GM18868 (cell line): Measurements from ENCODE around the gene RALGAPA1.

Experiments
- ATAC-seq: cut with Tn5 transposase; IDR thresholded peaks from one replicate; pipeline ENCODE4 v1.9.1; 2021; ENCODE audit warnings: mild to moderate bottlenecking, moderate library complexity; ENCODE audit not compliant: unreplicated experiment

The RALGAPA1 gene

GRCh38 chr14:35551081-35551480 lies 258.0 kb downstream of the RALGAPA1 start:
- ATAC-seq, result no peak

GRCh38 chr14:35549551-35549950 lies 259.5 kb downstream of the RALGAPA1 start:
- ATAC-seq, result no peak

GRCh38 chr14:35543006-35543405 lies 266.1 kb downstream of the RALGAPA1 start:
- no peak for ATAC-seq

- peak; percentile 44 for ATAC-seq
Observed at GRCh38 chr14:35539969-35540368, 269.1 kb downstream of the RALGAPA1 start.

- ATAC-seq, result no peak
Observed at GRCh38 chr14:35535483-35536112, 273.5 kb downstream of the RALGAPA1 start.

GRCh38 chr14:35534873-35535482 lies 274.1 kb downstream of the RALGAPA1 start:
- ATAC-seq, result peak; percentile 62

- peak; percentile 20 for ATAC-seq
Observed at GRCh38 chr14:35534208-35534872, 274.8 kb downstream of the RALGAPA1 start.

GRCh38 chr14:35533357-35534207 lies 275.5 kb downstream of the RALGAPA1 start, which contains the start of gene INSM2:
INSM2 (plus strand) TSS chr14:35534164; CDS start chr14:35534253, 89 bp downstream.
- ATAC-seq, result peak; percentile 86

GRCh38 chr14:35532783-35533356 lies 276.2 kb downstream of the RALGAPA1 start:
- ATAC-seq, result no peak

GRCh38 chr14:35531960-35532747 lies 276.9 kb downstream of the RALGAPA1 start:
- no peak for ATAC-seq

GRCh38 chr14:35526962-35527361 lies 282.1 kb downstream of the RALGAPA1 start:
- no peak for ATAC-seq

GRCh38 chr14:35525695-35526094 lies 283.4 kb downstream of the RALGAPA1 start:
- ATAC-seq, result no peak

GRCh38 chr14:35519986-35520385 lies 289.1 kb downstream of the RALGAPA1 start:
- no peak for ATAC-seq

GRCh38 chr14:35515916-35516315 lies 293.2 kb downstream of the RALGAPA1 start:
- ATAC-seq, result no peak

- no peak for ATAC-seq
Observed at GRCh38 chr14:35512765-35513164, 296.3 kb downstream of the RALGAPA1 start.

GRCh38 chr14:35509846-35510245 lies 299.2 kb downstream of the RALGAPA1 start:
- ATAC-seq, result no peak

GRCh38 chr14:35506927-35507326 lies 302.2 kb downstream of the RALGAPA1 start:
- ATAC-seq, result no peak

GRCh38 chr14:35506461-35506860 lies 302.6 kb downstream of the RALGAPA1 start:
- no peak for ATAC-seq

- no peak for ATAC-seq
Observed at GRCh38 chr14:35504260-35504659, 304.8 kb downstream of the RALGAPA1 start.

GRCh38 chr14:35503646-35504045 lies 305.4 kb downstream of the RALGAPA1 start:
- no peak for ATAC-seq
